OCI-LY7 (cell line): Measurements from ENCODE around the gene CAND2. TPM values are rescaled to one million over a fixed set of nuclear protein-coding genes. Genes with fewer than 3 reads are reported as not detected.

ENCODE experiments used
- BruUV-seq: library from RNA; stranded (reverse); fragments of 400-500 nt; replicated peaks from 2 replicates; lab custom pipeline; 2021; lab: Mats Ljungman, UMichigan
- CTCF ChIA-PET: fragments of 300-600 bp; sonication (Branson Sonifier 250); formaldehyde crosslinking; loops from one replicate; lab custom pipeline; 2022; ENCODE audit warnings: antibody characterized with exemption; ENCODE audit not compliant: unreplicated experiment; lab: Charles Lee
- POLR2A ChIA-PET: fragments of 300-600 bp; sonication (Branson Sonifier 250); formaldehyde crosslinking; loops from one replicate; lab custom pipeline; 2022; ENCODE audit warnings: antibody characterized with exemption; lab: Charles Lee
- DNase-seq: peaks from one replicate; pipeline ENCODE4 v3.0.0-alpha.2; 2015; ENCODE audit warnings: low spot score
- H2AFZ ChIP-seq: fragments of 200-600 bp; sonication (generic), shearing (Covaris generic); 2 replicates; pipeline ENCODE4 v1.6.1; 2014; ENCODE audit warnings: mild to moderate bottlenecking, antibody characterized with exemption, low read length, moderate library complexity
- H3K27ac ChIP-seq: fragments of 200-600 bp; sonication (generic); 2 replicates; pipeline ENCODE4 v1.5.1; 2014; ENCODE audit warnings: mixed run types, low read depth, mild to moderate bottlenecking, moderate library complexity, low read length, inconsistent platforms; ENCODE audit not compliant: poor library complexity, severe bottlenecking
- H3K36me3 ChIP-seq: fragments of 200-600 bp; sonication (generic); 2 replicates; pipeline ENCODE4 v1.6.1; 2014; ENCODE audit warnings: mild to moderate bottlenecking, antibody characterized with exemption, low read length, moderate library complexity, mixed read lengths; ENCODE audit not compliant: insufficient read depth
- H3K4me1 ChIP-seq: fragments of 200-600 bp; sonication (generic); 2 replicates; pipeline ENCODE4 v1.5.1; 2014; ENCODE audit warnings: mild to moderate bottlenecking, low read length; ENCODE audit not compliant: insufficient read depth, poor library complexity, severe bottlenecking
- H3K4me2 ChIP-seq: fragments of 200-600 bp; sonication (generic); 2 replicates; pipeline ENCODE4 v1.6.1; 2014; ENCODE audit warnings: mild to moderate bottlenecking, low read length
- H3K4me3 ChIP-seq: fragments of 200-600 bp; sonication (generic); 2 replicates; pipeline ENCODE4 v1.5.1; 2014; ENCODE audit warnings: mild to moderate bottlenecking, low read depth, low read length; ENCODE audit not compliant: poor library complexity, severe bottlenecking
- H3K79me2 ChIP-seq: fragments of 200-600 bp; sonication (generic); 2 replicates; pipeline ENCODE4 v1.6.1; 2016; ENCODE audit warnings: low read depth, mild to moderate bottlenecking, low read length, moderate library complexity, mixed read lengths; ENCODE audit not compliant: insufficient read depth
- H3K9me2 ChIP-seq: fragments of 200-600 bp; sonication (generic); 2 replicates; pipeline ENCODE4 v1.6.1; 2016; ENCODE audit warnings: mild to moderate bottlenecking, low read length, mixed read lengths; ENCODE audit not compliant: insufficient read depth
- H3K9me3 ChIP-seq: fragments of 200-600 bp; sonication (generic); 2 replicates; pipeline ENCODE4 v1.6.1; 2014; ENCODE audit warnings: mild to moderate bottlenecking, mixed run types, low read length, mixed read lengths
- H4K20me1 ChIP-seq: fragments of 200-600 bp; sonication (generic); 2 replicates; pipeline ENCODE4 v1.6.1; 2014; ENCODE audit warnings: mild to moderate bottlenecking, antibody characterized with exemption, low read length, moderate library complexity, mixed read lengths; ENCODE audit not compliant: insufficient read depth
- EZH2phosphoT487 ChIP-seq: fragments of 200-600 bp; sonication (generic); IDR thresholded peaks from 2 replicates; pipeline ENCODE4 v1.6.1; 2018; ENCODE audit warnings: low read depth, borderline replicate concordance, mild to moderate bottlenecking, mixed run types, antibody characterized with exemption, low read length, moderate library complexity, mixed read lengths
- intact Hi-C: fragments of 100-400 bp; cut with micrococcal nuclease; formaldehyde crosslinking; loops from one replicate; pipeline ENCODE4 v1.10.0; 2022; ENCODE audit not compliant: unreplicated experiment
- total RNA-seq, 2 experiments: library from RNA; depleted of rRNA in 1 of 2; stranded (reverse); fragments of >200 nt in 1 of 2; shearing (Covaris generic) in 1 of 2; gene quantifications; 2 replicates each; pipeline ENCODE4 v1.2.3, GENCODE V29; 2014 to 2022
- TF ChIP-seq, protein P1 (sequence below): fragments of 200-600 bp; sonication (generic); conservative IDR thresholded peaks from 2 replicates; pipeline ENCODE4 v1.5.1; 2014; ENCODE audit warnings: mild to moderate bottlenecking, antibody characterized with exemption, low read length, moderate library complexity, mixed read lengths

Gene CAND2
- total RNA-seq, 2 experiments from 2014 or later, result 4.1 to 11.0 TPM

DNA sequence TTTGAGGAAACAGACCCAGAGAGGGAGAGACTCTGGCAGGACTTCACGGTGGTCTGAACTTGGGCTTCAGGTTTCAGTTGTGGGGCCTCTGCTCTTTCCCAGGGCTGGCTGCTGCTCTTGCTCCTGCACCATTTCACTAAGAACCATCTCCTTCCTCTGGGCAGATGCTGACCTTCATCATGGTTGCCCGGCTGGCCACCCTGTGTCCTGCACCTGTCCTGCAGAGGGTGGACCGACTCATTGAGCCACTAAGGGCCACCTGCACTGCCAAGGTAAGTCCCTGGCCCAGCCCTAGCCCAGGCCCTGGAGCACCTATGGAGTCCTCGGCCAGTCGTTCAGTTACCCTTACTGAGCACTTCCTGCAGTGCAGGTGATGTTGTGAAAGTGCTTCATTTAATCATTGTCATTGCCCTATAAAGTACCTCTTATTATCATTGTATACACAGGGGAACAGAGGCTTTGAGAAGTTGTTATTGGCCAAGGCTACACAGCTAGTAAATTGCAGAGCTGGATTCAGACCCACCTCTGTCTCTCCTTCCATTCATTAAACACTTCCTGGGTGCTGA lies 34.9 kb downstream of the CAND2 start:
- intact Hi-C loops, result no loop called here
- peak; percentile 30 for DNase-seq
- no TSS peak for BruUV-seq
- peaks cover 25% of the 10 kb centered on the region for H3K4me1 ChIP-seq
- peak overlapping the region; percentile 50 for H3K27ac ChIP-seq
- no peak overlapping the region for H3K4me3 ChIP-seq
- no peak for TF ChIP-seq EZH2phosphoT487
- TF ChIP-seq, protein P1, sequence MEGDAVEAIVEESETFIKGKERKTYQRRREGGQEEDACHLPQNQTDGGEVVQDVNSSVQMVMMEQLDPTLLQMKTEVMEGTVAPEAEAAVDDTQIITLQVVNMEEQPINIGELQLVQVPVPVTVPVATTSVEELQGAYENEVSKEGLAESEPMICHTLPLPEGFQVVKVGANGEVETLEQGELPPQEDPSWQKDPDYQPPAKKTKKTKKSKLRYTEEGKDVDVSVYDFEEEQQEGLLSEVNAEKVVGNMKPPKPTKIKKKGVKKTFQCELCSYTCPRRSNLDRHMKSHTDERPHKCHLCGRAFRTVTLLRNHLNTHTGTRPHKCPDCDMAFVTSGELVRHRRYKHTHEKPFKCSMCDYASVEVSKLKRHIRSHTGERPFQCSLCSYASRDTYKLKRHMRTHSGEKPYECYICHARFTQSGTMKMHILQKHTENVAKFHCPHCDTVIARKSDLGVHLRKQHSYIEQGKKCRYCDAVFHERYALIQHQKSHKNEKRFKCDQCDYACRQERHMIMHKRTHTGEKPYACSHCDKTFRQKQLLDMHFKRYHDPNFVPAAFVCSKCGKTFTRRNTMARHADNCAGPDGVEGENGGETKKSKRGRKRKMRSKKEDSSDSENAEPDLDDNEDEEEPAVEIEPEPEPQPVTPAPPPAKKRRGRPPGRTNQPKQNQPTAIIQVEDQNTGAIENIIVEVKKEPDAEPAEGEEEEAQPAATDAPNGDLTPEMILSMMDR, result no peak
- H3K4me2 ChIP-seq, result no peak overlapping the region
- ChIA-PET POLR2A (no interaction called here), CTCF (no interaction called here)
- no peaks in the 10 kb centered on the region for H3K9me2 ChIP-seq
- H2AFZ ChIP-seq, result no peak overlapping the region
- no peaks in the 10 kb centered on the region for H3K9me3 ChIP-seq
- peaks cover 75% of the 10 kb centered on the region for H3K36me3 ChIP-seq
- H4K20me1 ChIP-seq, result peaks cover 21% of the 10 kb centered on the region
- peaks cover 2% of the 10 kb centered on the region; the same call in 1 of the 2 replicates for H3K79me2 ChIP-seq

DNA sequence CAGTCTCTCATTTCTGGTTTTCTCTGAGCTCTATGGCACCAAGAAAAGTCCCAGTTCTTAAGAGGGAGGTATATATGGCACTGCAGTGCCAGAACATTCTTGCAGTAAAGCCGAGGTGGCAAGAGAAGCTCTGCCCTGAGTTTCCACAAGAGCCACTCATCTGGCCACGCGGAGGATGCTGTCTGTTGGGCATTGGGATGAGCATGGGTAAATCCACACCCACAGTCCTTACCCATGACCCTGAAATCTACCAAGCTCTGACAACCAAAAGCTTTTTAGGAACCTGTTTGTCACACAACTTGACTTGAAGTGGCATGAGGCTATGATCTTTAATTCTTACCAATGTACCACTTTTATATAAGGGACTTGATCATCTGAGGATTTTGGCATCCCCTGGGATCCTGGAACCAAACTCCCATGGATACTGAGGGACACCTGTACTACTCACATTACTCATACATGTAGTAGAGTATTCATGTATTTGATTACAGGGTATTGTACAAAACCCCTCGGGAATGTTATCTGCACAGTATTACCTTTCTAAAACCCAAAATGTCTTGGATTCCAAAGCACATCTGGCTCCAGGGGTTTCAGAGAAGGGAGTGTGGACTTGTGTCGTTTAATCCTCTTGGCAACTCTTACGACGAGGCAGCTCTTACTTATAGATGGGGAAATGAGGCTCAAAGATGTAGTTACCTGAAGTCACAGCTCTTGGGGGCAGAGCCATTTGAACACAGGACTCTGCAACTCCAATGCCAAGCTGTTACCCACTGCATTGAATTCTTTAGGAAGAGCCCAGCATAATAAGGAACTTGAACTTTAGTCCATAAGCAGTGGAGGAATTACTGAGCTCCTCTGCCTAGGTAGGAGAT lies 36.1 kb downstream of the CAND2 start:
- Histone ChIP-seq H3K27ac (peak overlapping the region; percentile 50), H3K36me3 (peaks cover 87% of the 10 kb centered on the region), H3K9me2 (no peaks in the 10 kb centered on the region), H3K4me3 (no peak overlapping the region), H4K20me1 (peaks cover 28% of the 10 kb centered on the region), H2AFZ (no peak overlapping the region), H3K4me2 (no peak overlapping the region), H3K9me3 (no peaks in the 10 kb centered on the region), H3K4me1 (peaks cover 37% of the 10 kb centered on the region), H3K79me2 (peaks cover 14% of the 10 kb centered on the region)
- ChIA-PET CTCF (interaction anchor here (1.0 kb wide), 1 partner anchor 123 kb away, joined by 3 read pairs; no protein-coding TSS in a partner anchor), POLR2A (interaction anchor here (0.7 to 1.8 kb wide), 4 partner anchors 8 to 124 kb away, joined by 3 to 4 read pairs (median 3); no protein-coding TSS in a partner anchor)
- intact Hi-C loops, result no loop called here
- TF ChIP-seq, protein P1, result no peak
- no peak for TF ChIP-seq EZH2phosphoT487
- no peak for DNase-seq
- no TSS peak for BruUV-seq
